ENCODE measurements around the gene ASB1.
A peak's percentile ranks its signal among the peaks of the same experiment; 100 is the strongest.

Gene ASB1

GRCh38 chr2:238422940-238423339 lies 3.8 kb upstream of the ASB1 start:
- Histone ChIP-seq H3K36me3 (ENCODE audit: control insufficient read depth in 1 of 2, insufficient read depth in 2 of 2, low read length in 2 of 2) (no peaks in the 10 kb centered on the region), H3K4me1 (ENCODE audit: control insufficient read depth in 1 of 2, insufficient read depth in 2 of 2, low read length in 2 of 2) (peaks cover 18 to 21% of the 10 kb centered on the region in 2 donors), H3K4me3 (ENCODE audit: low read depth in 1 of 2, low read length in 2 of 2) (no peak overlapping the region), H3K9me3 (ENCODE audit: control insufficient read depth in 1 of 2, low read length in 2 of 2) (no peaks in the 10 kb centered on the region), H3K27me3 (ENCODE audit: control insufficient read depth in 1 of 2, insufficient read depth in 2 of 2, low read length in 2 of 2) (no peaks in the 10 kb centered on the region), H3K9ac (ENCODE audit: low read depth in 1 of 2, low read length in 2 of 2) (no peak overlapping the region), H3K27ac (ENCODE audit: low read depth, low read length) (no peak overlapping the region)

- Histone ChIP-seq H3K27me3 (ENCODE audit: control insufficient read depth in 1 of 2, insufficient read depth in 2 of 2, low read length in 2 of 2) (no peaks in the 10 kb centered on the region), H3K9me3 (ENCODE audit: control insufficient read depth in 1 of 2, low read length in 2 of 2) (no peaks in the 10 kb centered on the region), H3K36me3 (ENCODE audit: control insufficient read depth in 1 of 2, insufficient read depth in 2 of 2, low read length in 2 of 2) (no peaks in the 10 kb centered on the region), H3K4me1 (ENCODE audit: control insufficient read depth in 1 of 2, insufficient read depth in 2 of 2, low read length in 2 of 2) (peaks cover 23 to 25% of the 10 kb centered on the region in 2 donors), H3K27ac (ENCODE audit: low read depth, low read length) (no peak overlapping the region), H3K9ac (ENCODE audit: low read depth in 1 of 2, low read length in 2 of 2) (no peak overlapping the region), H3K4me3 (ENCODE audit: low read depth in 1 of 2, low read length in 2 of 2) (no peak overlapping the region)
These were observed 3.0 kb upstream of the ASB1 start for GRCh38 chr2:238423561-238424312.

GRCh38 chr2:238424313-238424700 lies 2.4 kb upstream of the ASB1 start:
- Histone ChIP-seq H3K36me3 (ENCODE audit: control insufficient read depth in 1 of 2, insufficient read depth in 2 of 2, low read length in 2 of 2) (no peaks in the 10 kb centered on the region), H3K4me1 (ENCODE audit: control insufficient read depth in 1 of 2, insufficient read depth in 2 of 2, low read length in 2 of 2) (peaks cover 23 to 25% of the 10 kb centered on the region in 2 donors), H3K9me3 (ENCODE audit: control insufficient read depth in 1 of 2, low read length in 2 of 2) (no peaks in the 10 kb centered on the region), H3K27me3 (ENCODE audit: control insufficient read depth in 1 of 2, insufficient read depth in 2 of 2, low read length in 2 of 2) (no peaks in the 10 kb centered on the region), H3K4me3 (ENCODE audit: low read depth in 1 of 2, low read length in 2 of 2) (no peak overlapping the region), H3K9ac (ENCODE audit: low read depth in 1 of 2, low read length in 2 of 2) (no peak overlapping the region), H3K27ac (ENCODE audit: low read depth, low read length) (no peak overlapping the region)

- peaks cover 2 to 4% of the 10 kb centered on the region in 2 donors for H3K36me3 ChIP-seq (ENCODE audit: control insufficient read depth in 1 of 2, insufficient read depth in 2 of 2, low read length in 2 of 2)
- H3K27ac ChIP-seq (ENCODE audit: low read depth, low read length): no peak overlapping the region
- peaks cover 21 to 23% of the 10 kb centered on the region in 2 donors for H3K4me1 ChIP-seq (ENCODE audit: control insufficient read depth in 1 of 2, insufficient read depth in 2 of 2, low read length in 2 of 2)
- no peaks in the 10 kb centered on the region for H3K27me3 ChIP-seq (ENCODE audit: control insufficient read depth in 1 of 2, insufficient read depth in 2 of 2, low read length in 2 of 2)
- peak overlapping the region; percentile 94 to 96 for H3K4me3 ChIP-seq (ENCODE audit: low read depth in 1 of 2, low read length in 2 of 2)
- no peaks in the 10 kb centered on the region for H3K9me3 ChIP-seq (ENCODE audit: control insufficient read depth in 1 of 2, low read length in 2 of 2)
- peak overlapping the region; percentile 76 to 95 for H3K9ac ChIP-seq (ENCODE audit: low read depth in 1 of 2, low read length in 2 of 2)
These were observed 1.2 kb upstream of the ASB1 start for GRCh38 chr2:238425505-238425978.

- H3K36me3 ChIP-seq (ENCODE audit: control insufficient read depth in 1 of 2, insufficient read depth in 2 of 2, low read length in 2 of 2): peaks cover 5 to 7% of the 10 kb centered on the region in 2 donors
- H3K9me3 ChIP-seq (ENCODE audit: control insufficient read depth in 1 of 2, low read length in 2 of 2): no peaks in the 10 kb centered on the region
- H3K27me3 ChIP-seq (ENCODE audit: control insufficient read depth in 1 of 2, insufficient read depth in 2 of 2, low read length in 2 of 2): no peaks in the 10 kb centered on the region
- peak overlapping the region; percentile 94 to 96 for H3K4me3 ChIP-seq (ENCODE audit: low read depth in 1 of 2, low read length in 2 of 2)
- peak overlapping the region; percentile 97 for H3K27ac ChIP-seq (ENCODE audit: low read depth, low read length)
- H3K9ac ChIP-seq (ENCODE audit: low read depth in 1 of 2, low read length in 2 of 2): peak overlapping the region; percentile 76 to 95
- peaks cover 16 to 20% of the 10 kb centered on the region in 2 donors for H3K4me1 ChIP-seq (ENCODE audit: control insufficient read depth in 1 of 2, insufficient read depth in 2 of 2, low read length in 2 of 2)
These were observed 654 bp upstream of the ASB1 start for GRCh38 chr2:238425979-238426567.

- H3K9ac ChIP-seq (ENCODE audit: low read depth in 1 of 2, low read length in 2 of 2): peak overlapping the region; percentile 76 to 95
- no peaks in the 10 kb centered on the region for H3K9me3 ChIP-seq (ENCODE audit: control insufficient read depth in 1 of 2, low read length in 2 of 2)
- no peak overlapping the region for H3K27ac ChIP-seq (ENCODE audit: low read depth, low read length)
- H3K4me1 ChIP-seq (ENCODE audit: control insufficient read depth in 1 of 2, insufficient read depth in 2 of 2, low read length in 2 of 2): peaks cover 11 to 20% of the 10 kb centered on the region in 2 donors
- H3K27me3 ChIP-seq (ENCODE audit: control insufficient read depth in 1 of 2, insufficient read depth in 2 of 2, low read length in 2 of 2): no peaks in the 10 kb centered on the region
- H3K36me3 ChIP-seq (ENCODE audit: control insufficient read depth in 1 of 2, insufficient read depth in 2 of 2, low read length in 2 of 2): peaks cover 5 to 8% of the 10 kb centered on the region in 2 donors
- H3K4me3 ChIP-seq (ENCODE audit: low read depth in 1 of 2, low read length in 2 of 2): peak overlapping the region; percentile 94 to 96
These were observed 872 bp downstream of the ASB1 start for GRCh38 chr2:238427435-238428162.

GRCh38 chr2:238428866-238429265 lies 2.1 kb downstream of the ASB1 start:
- Histone ChIP-seq H3K36me3 (ENCODE audit: control insufficient read depth in 1 of 2, insufficient read depth in 2 of 2, low read length in 2 of 2) (peaks cover 12 to 16% of the 10 kb centered on the region in 2 donors), H3K27me3 (ENCODE audit: control insufficient read depth in 1 of 2, insufficient read depth in 2 of 2, low read length in 2 of 2) (no peaks in the 10 kb centered on the region), H3K27ac (ENCODE audit: low read depth, low read length) (no peak overlapping the region), H3K9me3 (ENCODE audit: control insufficient read depth in 1 of 2, low read length in 2 of 2) (no peaks in the 10 kb centered on the region), H3K9ac (ENCODE audit: low read depth in 1 of 2, low read length in 2 of 2) (no peak overlapping the region), H3K4me3 (ENCODE audit: low read depth in 1 of 2, low read length in 2 of 2) (no peak overlapping the region), H3K4me1 (ENCODE audit: control insufficient read depth in 1 of 2, insufficient read depth in 2 of 2, low read length in 2 of 2) (peaks cover 11 to 20% of the 10 kb centered on the region in 2 donors)

GRCh38 chr2:238430781-238431180 lies 4.1 kb downstream of the ASB1 start:
- H3K36me3 ChIP-seq (ENCODE audit: control insufficient read depth in 1 of 2, insufficient read depth in 2 of 2, low read length in 2 of 2): peaks cover 22 to 35% of the 10 kb centered on the region in 2 donors
- peaks cover 11 to 17% of the 10 kb centered on the region in 2 donors for H3K4me1 ChIP-seq (ENCODE audit: control insufficient read depth in 1 of 2, insufficient read depth in 2 of 2, low read length in 2 of 2)
- H3K27me3 ChIP-seq (ENCODE audit: control insufficient read depth in 1 of 2, insufficient read depth in 2 of 2, low read length in 2 of 2): no peaks in the 10 kb centered on the region
- no peak overlapping the region for H3K9ac ChIP-seq (ENCODE audit: low read depth in 1 of 2, low read length in 2 of 2)
- no peak overlapping the region for H3K27ac ChIP-seq (ENCODE audit: low read depth, low read length)
- no peak overlapping the region for H3K4me3 ChIP-seq (ENCODE audit: low read depth in 1 of 2, low read length in 2 of 2)
- no peaks in the 10 kb centered on the region for H3K9me3 ChIP-seq (ENCODE audit: control insufficient read depth in 1 of 2, low read length in 2 of 2)

- Histone ChIP-seq H3K9me3 (ENCODE audit: control insufficient read depth in 1 of 2, low read length in 2 of 2) (no peaks in the 10 kb centered on the region), H3K36me3 (ENCODE audit: control insufficient read depth in 1 of 2, insufficient read depth in 2 of 2, low read length in 2 of 2) (peaks cover 22 to 38% of the 10 kb centered on the region in 2 donors), H3K27ac (ENCODE audit: low read depth, low read length) (no peak overlapping the region), H3K27me3 (ENCODE audit: control insufficient read depth in 1 of 2, insufficient read depth in 2 of 2, low read length in 2 of 2) (no peaks in the 10 kb centered on the region), H3K4me1 (ENCODE audit: control insufficient read depth in 1 of 2, insufficient read depth in 2 of 2, low read length in 2 of 2) (peaks cover 11 to 13% of the 10 kb centered on the region in 2 donors), H3K4me3 (ENCODE audit: low read depth in 1 of 2, low read length in 2 of 2) (no peak overlapping the region), H3K9ac (ENCODE audit: low read depth in 1 of 2, low read length in 2 of 2) (no peak overlapping the region)
These were observed 4.7 kb downstream of the ASB1 start for GRCh38 chr2:238431456-238431855.
